Tibial artery (tissue), 4 donors: ENCODE data around the gene BAZ1B.

Experiments
- DNase-seq, 2 donors: peaks; one replicate each; pipeline ENCODE4 v3.0.0-alpha.2; 2019
- H3K27ac ChIP-seq, 2 donors: fragments of 200-600 bp; sonication (generic) in 1 of 2; 1 replicate in 1 of 2; 2 replicates in 1 of 2; pipeline ENCODE4 v1.5.1; 2018 to 2019; ENCODE audit warnings: mild to moderate bottlenecking in 1 of 2
- H3K27me3 ChIP-seq, 2 donors: fragments of 200-600 bp; sonication (generic) in 1 of 2; one replicate each; pipeline versions ENCODE4 v1.5.1 to v1.6.0; 2016 to 2019
- H3K36me3 ChIP-seq, 3 donors: fragments of 200-600 bp; sonication (generic) in 2 of 3; one replicate each; pipeline ENCODE4 v1.5.1; 2016 to 2019; ENCODE audit warnings: mild to moderate bottlenecking in 2 of 3
- H3K4me1 ChIP-seq, 4 donors: fragments of 200-600 bp; sonication (generic) in 2 of 4; 1 replicate in 3 of 4; 2 replicates in 1 of 4; pipeline ENCODE4 v1.5.1; 2016 to 2019
- H3K4me3 ChIP-seq, 2 donors: fragments of 200-600 bp; sonication (generic) in 1 of 2; 1 replicate in 1 of 2; 2 replicates in 1 of 2; pipeline ENCODE4 v1.5.1; 2018 to 2019; ENCODE audit warnings: mild to moderate bottlenecking in 2 of 2
- H3K9me3 ChIP-seq, 3 donors: fragments of 200-600 bp; sonication (generic) in 1 of 3; one replicate each; pipeline ENCODE4 v1.5.1; 2016 to 2019
- CTCF ChIP-seq, 2 experiments: fragments of 200-600 bp in 1 of 2; fragments of 450-650 bp in 1 of 2; IDR thresholded peaks; one replicate each; pipeline ENCODE4 v1.5.1; 2017 to 2019; ENCODE audit warnings: antibody characterized with exemption in 2 of 2, mild to moderate bottlenecking in 1 of 2, moderate library complexity in 1 of 2
- intact Hi-C: fragments of 100-400 bp; cut with DNase I; formaldehyde crosslinking; loops from one replicate; pipeline ENCODE4 v1.15.0; 2023; ENCODE audit warnings: low total_unique reads

The BAZ1B gene

GRCh38 chr7:73522105-73522872 is at the start of gene BAZ1B:
Gene BAZ1B, minus strand, starts transcription at chr7:73522293. Its CDS starts 360 bp downstream, at chr7:73521933.
- H3K27ac ChIP-seq: peak within 1 kb of the TSS; percentile 95 to 96
- H3K9me3 ChIP-seq: no peaks in the 10 kb centered on the region
- intact Hi-C loops: no loop called here
- peaks cover 0 to 2% (median 0%) of the 10 kb centered on the region in 3 donors for H3K36me3 ChIP-seq
- peak; percentile 98 to 99 for DNase-seq
- H3K4me3 ChIP-seq: peak within 1 kb of the TSS; percentile 79 to 99
- no peaks in the 10 kb centered on the region for H3K27me3 ChIP-seq
- no peak for TF ChIP-seq CTCF (IDR thresholded peaks at IDR 0.05)
- H3K4me1 ChIP-seq: peaks cover 6 to 42% (median 28%) of the 10 kb centered on the region in 4 donors

- Histone ChIP-seq H3K27ac (no peak overlapping the region), H3K27me3 (no peaks in the 10 kb centered on the region), H3K4me3 (no peak overlapping the region), H3K4me1 (peaks cover 0 to 7% (median under 1%) of the 10 kb centered on the region in 4 donors), H3K36me3 (peaks cover 57 to 67% (median 58%) of the 10 kb centered on the region in 3 donors), H3K9me3 (no peaks in the 10 kb centered on the region)
- no peak for TF ChIP-seq CTCF (IDR thresholded peaks at IDR 0.05)
- DNase-seq: no peak
- intact Hi-C loops: no loop called here
These were observed 48.9 kb upstream of the BAZ1B start for GRCh38 chr7:73570977-73571376.

- Histone ChIP-seq H3K36me3 (peaks cover 57 to 66% (median 58%) of the 10 kb centered on the region in 3 donors), H3K4me1 (peaks cover 0 to 3% (median 0%) of the 10 kb centered on the region in 4 donors), H3K27ac (no peak overlapping the region), H3K27me3 (no peaks in the 10 kb centered on the region), H3K9me3 (no peaks in the 10 kb centered on the region), H3K4me3 (no peak overlapping the region)
- intact Hi-C loops: no loop called here
- TF ChIP-seq CTCF (IDR thresholded peaks at IDR 0.05): no peak
- DNase-seq: no peak
These were observed 48.4 kb upstream of the BAZ1B start for GRCh38 chr7:73570521-73570920.

GRCh38 chr7:73569042-73569608 is 47.0 kb upstream of the BAZ1B start:
- DNase-seq: no peak
- TF ChIP-seq CTCF (IDR thresholded peaks at IDR 0.05): no peak
- H3K9me3 ChIP-seq: no peaks in the 10 kb centered on the region
- no peak overlapping the region for H3K4me3 ChIP-seq
- H3K27ac ChIP-seq: no peak overlapping the region
- peaks cover 49 to 52% (median 51%) of the 10 kb centered on the region in 3 donors for H3K36me3 ChIP-seq
- H3K4me1 ChIP-seq: peaks cover 0 to 3% (median 0%) of the 10 kb centered on the region in 4 donors
- no peaks in the 10 kb centered on the region for H3K27me3 ChIP-seq
- intact Hi-C loops: no loop called here

GRCh38 chr7:73567846-73568685 is 46.0 kb upstream of the BAZ1B start:
- no peak for TF ChIP-seq CTCF (IDR thresholded peaks at IDR 0.05)
- no peak overlapping the region for H3K4me3 ChIP-seq
- H3K27ac ChIP-seq: no peak overlapping the region
- no peak for DNase-seq
- H3K36me3 ChIP-seq: peaks cover 38 to 42% (median 40%) of the 10 kb centered on the region in 3 donors
- H3K4me1 ChIP-seq: peaks cover 0 to 3% (median 0%) of the 10 kb centered on the region in 4 donors
- no peaks in the 10 kb centered on the region for H3K27me3 ChIP-seq
- intact Hi-C loops: no loop called here
- no peaks in the 10 kb centered on the region for H3K9me3 ChIP-seq
